Hepatocyte (in vitro differentiated cells): Measurements from ENCODE around the gene TTC5. TPM values are rescaled to one million over a fixed set of nuclear protein-coding genes. Genes with fewer than 3 reads are reported as not detected.

ENCODE experiments used
- DNase-seq: peaks from one replicate; pipeline ENCODE4 v3.0.0-alpha.2; 2016; ENCODE audit warnings: low spot score
- H2AFZ ChIP-seq: fragments of 200-600 bp; sonication (generic); 2 replicates; pipeline ENCODE4 v1.6.0; 2016; ENCODE audit warnings: antibody characterized with exemption, mild to moderate bottlenecking
- H3K27ac ChIP-seq: fragments of 200-600 bp; sonication (generic); 2 replicates; pipeline ENCODE4 v1.5.1; 2016; ENCODE audit warnings: mild to moderate bottlenecking
- H3K27me3 ChIP-seq: fragments of 200-600 bp; sonication (generic); 2 replicates; pipeline ENCODE4 v1.6.1; 2016
- H3K36me3 ChIP-seq: fragments of 200-600 bp; sonication (generic); replicated peaks from 2 replicates; pipeline ENCODE4 v1.5.1; 2016; ENCODE audit warnings: low read depth; ENCODE audit not compliant: insufficient read depth
- H3K4me1 ChIP-seq: fragments of 200-600 bp; sonication (generic); 2 replicates; pipeline ENCODE4 v1.5.1; 2016; ENCODE audit warnings: mild to moderate bottlenecking, moderate library complexity; ENCODE audit not compliant: insufficient read depth
- H3K4me2 ChIP-seq: fragments of 200-600 bp; sonication (generic); 2 replicates; pipeline ENCODE4 v1.6.0; 2016
- H3K4me3 ChIP-seq: fragments of 200-600 bp; sonication (generic); 2 replicates; pipeline ENCODE4 v1.5.1; 2016; ENCODE audit warnings: mild to moderate bottlenecking
- H3K79me2 ChIP-seq: fragments of 200-600 bp; sonication (generic); 2 replicates; pipeline ENCODE4 v1.6.0; 2017; ENCODE audit warnings: mild to moderate bottlenecking
- H3K9me2 ChIP-seq: fragments of 200-600 bp; sonication (generic); replicated peaks from 2 replicates; pipeline ENCODE4 v1.6.0; 2017; ENCODE audit warnings: mild to moderate bottlenecking; ENCODE audit not compliant: insufficient read depth
- H3K9me3 ChIP-seq: fragments of 200-600 bp; sonication (generic); 2 replicates; pipeline ENCODE4 v1.5.1; 2016; ENCODE audit warnings: low read depth, mild to moderate bottlenecking
- H4K20me1 ChIP-seq: fragments of 200-600 bp; sonication (generic); 2 replicates; pipeline ENCODE4 v1.6.0; 2016; ENCODE audit warnings: mild to moderate bottlenecking; ENCODE audit not compliant: insufficient read depth, poor library complexity, severe bottlenecking
- EZH2 ChIP-seq: fragments of 200-600 bp; sonication (generic); IDR thresholded peaks from 2 replicates; pipeline ENCODE4 v1.6.1; 2016; ENCODE audit warnings: antibody characterized with exemption, mild to moderate bottlenecking, borderline replicate concordance
- EZH2phosphoT487 ChIP-seq: fragments of 200-600 bp; sonication (generic); IDR thresholded peaks from one replicate; pipeline ENCODE4 v1.6.1; 2018; ENCODE audit warnings: antibody characterized with exemption, mild to moderate bottlenecking, low read depth, moderate library complexity; ENCODE audit not compliant: unreplicated experiment, severe bottlenecking
- WGBS: methylation state at CpG from one replicate; pipeline ENCODE4 v1.1.6; 2016; ENCODE audit warnings: low lambda C conversion rate; ENCODE audit errors: missing lambda C conversion rate; 5-methylcytosine and 5-hydroxymethylcytosine counted together
- polyA plus RNA-seq: library from polyadenylated mRNA; unstranded; fragments of >200 nt; fragmentation: Nextera tagmentation; extraction: Ambion mirVana; gene quantifications from 2 replicates; pipeline ENCODE4 v1.2.1, GENCODE V29; 2016
- total RNA-seq: library from RNA; depleted of rRNA; stranded (reverse); fragments of >200 nt; gene quantifications from 2 replicates; pipeline ENCODE4 v1.2.3, GENCODE V29; 2014
- TF ChIP-seq, protein P1 (sequence below): fragments of 200-600 bp; sonication (generic); IDR thresholded peaks from 2 replicates; pipeline ENCODE4 v1.5.1; 2016; ENCODE audit warnings: antibody characterized with exemption, mild to moderate bottlenecking; ENCODE audit not compliant: poor library complexity

The TTC5 gene
- total and polyA plus RNA-seq, 2 experiments from 2014 or later = 10.8 to 17.4 TPM

GRCh38 chr14:20347747-20348146 lies 42.0 kb upstream of the TTC5 start:
- H4K20me1 ChIP-seq = no peaks in the 10 kb centered on the region
- no peaks in the 10 kb centered on the region for H3K9me2 ChIP-seq
- H3K9me3 ChIP-seq = no peaks in the 10 kb centered on the region
- H2AFZ ChIP-seq = no peak overlapping the region
- peaks cover 6% of the 10 kb centered on the region for H3K79me2 ChIP-seq
- DNase-seq = no peak
- H3K36me3 ChIP-seq = no peaks in the 10 kb centered on the region
- 99% methylated on average over 3 of the region's 3 CpGs for WGBS
- H3K4me2 ChIP-seq = no peak overlapping the region
- no peaks in the 10 kb centered on the region for H3K27me3 ChIP-seq
- H3K4me3 ChIP-seq = no peak overlapping the region
- TF ChIP-seq, protein P1, sequence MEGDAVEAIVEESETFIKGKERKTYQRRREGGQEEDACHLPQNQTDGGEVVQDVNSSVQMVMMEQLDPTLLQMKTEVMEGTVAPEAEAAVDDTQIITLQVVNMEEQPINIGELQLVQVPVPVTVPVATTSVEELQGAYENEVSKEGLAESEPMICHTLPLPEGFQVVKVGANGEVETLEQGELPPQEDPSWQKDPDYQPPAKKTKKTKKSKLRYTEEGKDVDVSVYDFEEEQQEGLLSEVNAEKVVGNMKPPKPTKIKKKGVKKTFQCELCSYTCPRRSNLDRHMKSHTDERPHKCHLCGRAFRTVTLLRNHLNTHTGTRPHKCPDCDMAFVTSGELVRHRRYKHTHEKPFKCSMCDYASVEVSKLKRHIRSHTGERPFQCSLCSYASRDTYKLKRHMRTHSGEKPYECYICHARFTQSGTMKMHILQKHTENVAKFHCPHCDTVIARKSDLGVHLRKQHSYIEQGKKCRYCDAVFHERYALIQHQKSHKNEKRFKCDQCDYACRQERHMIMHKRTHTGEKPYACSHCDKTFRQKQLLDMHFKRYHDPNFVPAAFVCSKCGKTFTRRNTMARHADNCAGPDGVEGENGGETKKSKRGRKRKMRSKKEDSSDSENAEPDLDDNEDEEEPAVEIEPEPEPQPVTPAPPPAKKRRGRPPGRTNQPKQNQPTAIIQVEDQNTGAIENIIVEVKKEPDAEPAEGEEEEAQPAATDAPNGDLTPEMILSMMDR = no peak
- no peak for TF ChIP-seq EZH2
- TF ChIP-seq EZH2phosphoT487 = no peak
- no peak overlapping the region for H3K27ac ChIP-seq
- H3K4me1 ChIP-seq = no peaks in the 10 kb centered on the region

DNA sequence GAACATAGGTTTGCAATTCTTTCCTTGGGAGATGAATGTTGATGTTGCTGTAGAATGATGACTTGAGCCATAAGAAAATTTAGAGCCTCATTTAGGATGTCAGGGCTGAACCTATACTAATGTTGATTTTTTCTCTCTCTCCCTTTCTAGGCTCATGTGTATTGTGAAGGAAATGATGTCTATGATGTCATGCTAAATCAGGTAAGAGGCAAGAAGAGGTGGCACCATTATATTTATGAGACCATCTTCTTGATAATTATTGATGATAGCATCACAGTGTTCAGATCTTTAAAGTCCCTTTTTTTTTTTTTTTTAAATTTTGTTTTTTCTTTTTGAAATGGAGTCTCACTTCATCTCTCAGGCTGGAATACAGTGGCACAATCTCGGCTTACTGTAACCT lies 41.0 kb upstream of the TTC5 start:
- H2AFZ ChIP-seq = no peak overlapping the region
- no peak overlapping the region for H3K4me3 ChIP-seq
- no peak for DNase-seq
- peaks cover 6% of the 10 kb centered on the region for H3K79me2 ChIP-seq
- no peaks in the 10 kb centered on the region for H3K36me3 ChIP-seq
- H3K27me3 ChIP-seq = no peaks in the 10 kb centered on the region
- H3K9me2 ChIP-seq = no peaks in the 10 kb centered on the region
- no peaks in the 10 kb centered on the region for H3K4me1 ChIP-seq
- no peak overlapping the region for H3K27ac ChIP-seq
- no peak overlapping the region for H3K4me2 ChIP-seq
- no peak for TF ChIP-seq EZH2
- TF ChIP-seq, protein P1 = no peak
- H4K20me1 ChIP-seq = no peaks in the 10 kb centered on the region
- H3K9me3 ChIP-seq = no peaks in the 10 kb centered on the region
- 88% methylated on average over 1 of the region's 1 CpG for WGBS

DNA sequence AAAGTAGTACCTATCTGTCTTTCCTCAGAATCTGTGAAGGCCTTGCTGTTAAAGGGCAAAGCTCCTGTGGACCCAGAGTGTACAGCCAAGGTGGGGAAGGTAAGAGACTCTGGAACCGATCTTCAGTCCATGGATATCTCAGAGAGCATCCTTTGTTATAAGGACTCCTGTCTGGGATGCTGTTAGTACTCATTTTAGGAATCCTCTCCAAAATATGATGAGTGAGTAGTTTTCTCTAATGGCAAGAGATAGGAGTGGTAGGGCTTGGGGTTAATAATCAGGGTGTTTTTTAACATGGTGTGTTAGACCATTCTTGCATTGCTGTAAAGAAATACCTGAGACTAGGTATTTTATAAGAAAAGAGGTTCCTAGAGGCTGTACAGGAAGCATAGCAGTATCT lies 39.6 kb upstream of the TTC5 start:
- no peaks in the 10 kb centered on the region for H3K9me2 ChIP-seq
- H3K36me3 ChIP-seq = no peaks in the 10 kb centered on the region
- peaks cover 6% of the 10 kb centered on the region for H3K79me2 ChIP-seq
- TF ChIP-seq, protein P1 = no peak
- TF ChIP-seq EZH2phosphoT487 = no peak
- no peak for TF ChIP-seq EZH2
- 100% methylated on average over 1 of the region's 1 CpG for WGBS
- H3K9me3 ChIP-seq = no peaks in the 10 kb centered on the region
- H3K4me1 ChIP-seq = no peaks in the 10 kb centered on the region
- no peak overlapping the region for H3K4me2 ChIP-seq
- no peaks in the 10 kb centered on the region for H3K27me3 ChIP-seq
- H3K4me3 ChIP-seq = no peak overlapping the region
- H2AFZ ChIP-seq = no peak overlapping the region
- DNase-seq = no peak
- H4K20me1 ChIP-seq = no peaks in the 10 kb centered on the region
- no peak overlapping the region for H3K27ac ChIP-seq

DNA sequence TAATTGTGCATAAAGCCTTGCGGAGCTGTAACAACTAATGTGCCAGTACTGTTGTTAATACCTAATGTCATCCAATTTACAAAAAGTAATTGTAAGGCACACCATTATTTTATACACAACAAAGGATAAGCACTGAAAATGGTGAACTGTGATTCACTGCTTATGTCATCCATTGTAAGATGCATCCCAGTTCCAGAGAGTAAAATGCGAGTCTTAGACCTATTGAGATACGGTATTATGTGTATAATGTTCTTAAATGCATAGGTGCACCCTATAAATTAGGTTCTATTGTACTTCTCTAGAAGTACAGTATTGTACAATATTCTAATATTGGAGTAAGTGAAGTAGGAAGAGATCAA lies 38.1 kb upstream of the TTC5 start:
- H3K4me1 ChIP-seq = no peaks in the 10 kb centered on the region
- H3K4me2 ChIP-seq = peak overlapping the region; percentile 73
- no peaks in the 10 kb centered on the region for H3K9me2 ChIP-seq
- 2% methylated on average over 3 of the region's 3 CpGs for WGBS
- no peaks in the 10 kb centered on the region for H3K36me3 ChIP-seq
- DNase-seq = peak; percentile 6
- peak overlapping the region; percentile 73 for H3K27ac ChIP-seq
- TF ChIP-seq EZH2phosphoT487 = no peak
- TF ChIP-seq EZH2 = no peak
- TF ChIP-seq, protein P1 = no peak
- H4K20me1 ChIP-seq = no peaks in the 10 kb centered on the region
- H3K9me3 ChIP-seq = no peaks in the 10 kb centered on the region
- H3K79me2 ChIP-seq = peaks cover 6% of the 10 kb centered on the region
- H3K4me3 ChIP-seq = peak overlapping the region; percentile 28
- H3K27me3 ChIP-seq = no peaks in the 10 kb centered on the region
- peak overlapping the region; percentile 48 for H2AFZ ChIP-seq
